HG03521 (cell line): ENCODE results near the gene GJA10.

Experiments
- ATAC-seq: cut with Tn5 transposase; IDR thresholded peaks from one replicate; pipeline ENCODE4 v1.9.1; 2021; ENCODE audit warnings: mild to moderate bottlenecking, moderate library complexity; ENCODE audit not compliant: unreplicated experiment

GJA10 gene

DNA sequence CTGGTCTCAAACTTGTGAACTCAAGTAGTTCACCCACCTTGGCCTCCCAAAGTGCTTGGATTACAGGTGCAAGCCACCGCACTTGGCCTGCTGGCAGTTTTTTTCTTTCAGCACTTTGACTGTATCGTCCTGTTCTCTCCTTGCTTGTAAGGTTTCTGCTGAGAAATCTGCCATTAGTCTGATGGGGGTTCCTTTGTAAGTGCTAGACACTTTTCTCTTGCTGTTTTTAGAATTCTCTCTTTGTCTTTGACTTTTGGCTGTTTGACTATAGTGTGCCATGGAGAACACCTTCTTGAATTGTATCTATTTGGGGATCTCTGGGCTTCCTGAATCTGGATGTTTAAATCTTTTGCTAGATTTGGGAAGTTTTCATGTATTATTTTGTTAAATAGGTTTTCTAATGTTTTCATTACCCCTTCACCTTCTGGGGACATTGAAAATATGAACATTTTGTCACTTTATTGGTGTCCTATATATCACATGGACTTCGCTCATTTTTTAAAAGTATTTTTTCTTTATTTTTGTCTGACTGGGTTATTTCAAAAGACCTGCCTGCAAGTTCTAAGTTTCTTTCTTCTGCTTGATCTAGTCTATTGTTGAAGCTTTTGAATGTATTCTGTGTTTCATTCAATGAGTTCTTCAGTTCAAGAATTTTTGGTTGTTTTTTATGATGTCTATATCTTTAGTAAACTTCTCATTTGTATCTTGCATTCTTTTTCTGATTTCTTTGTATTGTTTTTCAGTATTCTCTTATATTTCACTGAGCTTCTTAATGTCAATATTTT is 22.1 kb downstream of the GJA10 start:
- no peak for ATAC-seq

DNA sequence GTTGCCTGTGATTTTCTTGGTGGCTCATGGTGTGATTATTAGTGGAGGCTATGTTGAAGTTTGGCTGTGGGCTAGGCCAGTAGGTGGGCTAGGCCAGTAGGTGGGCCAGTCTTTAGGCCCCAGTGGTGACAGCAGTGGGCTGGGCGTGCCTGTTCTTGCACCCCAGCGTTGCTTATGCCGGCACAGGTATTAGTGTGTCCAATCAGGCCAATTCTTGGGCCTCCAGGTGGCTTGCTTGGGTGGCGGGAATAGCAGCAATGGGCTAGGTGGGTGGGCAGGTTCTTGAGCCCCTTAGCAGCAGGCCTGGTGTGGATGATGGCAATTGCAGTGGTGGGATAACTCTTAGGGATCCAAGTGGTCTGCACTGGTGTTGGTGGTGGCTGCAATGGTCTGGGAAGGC is 22.9 kb downstream of the GJA10 start:
- ATAC-seq: no peak

GRCh38 chr6:89917801-89918366 is 23.6 kb downstream of the GJA10 start:
- ATAC-seq: no peak

DNA sequence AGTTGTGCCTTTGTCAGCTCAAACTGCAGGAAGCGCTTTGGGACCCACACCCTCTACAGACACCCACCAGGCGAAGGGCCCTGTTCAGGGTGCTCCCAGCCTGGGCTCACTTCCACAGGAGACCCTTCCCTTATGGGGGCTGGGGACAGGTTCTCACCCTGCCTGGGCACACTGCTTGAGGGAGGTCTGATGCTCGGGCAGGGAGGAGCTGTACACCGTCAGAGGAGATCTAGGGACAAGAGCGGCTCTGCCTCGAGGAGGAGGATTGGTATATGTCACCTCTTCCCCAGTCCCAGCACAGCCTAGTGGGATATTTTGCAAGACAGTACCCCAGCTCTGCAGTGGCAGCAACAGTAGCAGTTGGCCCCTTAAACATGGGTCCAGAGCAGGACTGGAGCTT is 26.9 kb downstream of the GJA10 start:
- ATAC-seq: no peak

- ATAC-seq: no peak
Measured at GRCh38 chr6:89921691-89922090, 27.4 kb downstream of the GJA10 start.

DNA sequence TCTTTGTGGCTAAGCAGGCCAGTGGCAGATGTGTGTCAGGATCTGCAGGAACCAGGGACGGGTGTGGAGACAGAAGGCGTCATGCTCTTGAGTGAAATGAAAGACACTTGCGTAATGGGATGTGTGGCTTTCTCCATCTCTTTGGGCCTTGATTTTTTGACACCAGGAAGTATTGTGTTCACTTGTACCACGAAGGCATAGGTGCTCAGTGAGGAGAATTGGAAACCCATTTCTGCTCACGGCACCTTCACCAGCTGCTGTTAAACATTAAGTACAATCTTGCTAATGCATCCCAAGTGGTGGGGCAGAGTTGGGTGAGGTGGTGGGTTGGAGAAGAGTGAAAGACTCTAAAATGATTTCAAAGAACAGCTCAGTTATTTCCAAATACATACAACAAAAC is 30.0 kb downstream of the GJA10 start:
- no peak for ATAC-seq

- ATAC-seq: no peak
Measured at GRCh38 chr6:89925826-89926225, 31.6 kb downstream of the GJA10 start.

GRCh38 chr6:89927264-89927663 is 33.0 kb downstream of the GJA10 start:
- no peak for ATAC-seq

- ATAC-seq: no peak
Measured at GRCh38 chr6:89927791-89928550, 33.7 kb downstream of the GJA10 start.

GRCh38 chr6:89928604-89929003 is 34.3 kb downstream of the GJA10 start:
- ATAC-seq: no peak

- ATAC-seq: no peak
Measured at GRCh38 chr6:89930789-89931188, 36.5 kb downstream of the GJA10 start.

DNA sequence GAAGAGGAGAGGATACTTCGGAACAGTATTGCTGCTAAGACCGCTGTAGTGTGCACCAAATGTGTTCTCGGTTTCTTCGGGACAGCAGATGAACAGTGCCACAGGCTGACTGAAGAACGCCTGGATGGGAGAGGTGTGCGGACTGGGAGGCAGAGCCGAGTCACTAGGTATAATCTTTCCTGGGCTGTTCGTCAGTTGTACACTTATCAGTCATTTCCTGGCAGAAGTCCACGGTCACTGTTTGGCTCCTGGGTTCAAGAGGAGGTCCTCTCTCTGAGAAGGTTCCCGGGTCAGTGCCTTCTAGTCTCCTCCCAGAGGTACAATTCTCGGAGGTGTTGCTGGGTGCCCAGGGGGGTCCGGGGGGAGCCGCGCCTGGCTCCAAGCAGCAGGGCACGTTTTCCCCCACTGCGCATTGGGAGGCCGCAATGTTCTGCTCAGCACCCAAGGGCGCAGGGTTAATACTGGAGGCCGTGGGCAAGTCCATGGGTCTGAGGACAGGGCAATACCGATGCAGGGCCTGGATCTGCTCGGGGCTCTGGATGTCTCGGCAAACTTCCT is 38.1 kb downstream of the GJA10 start:
- ATAC-seq: no peak

GRCh38 chr6:89934685-89935366 is 40.6 kb downstream of the GJA10 start:
- ATAC-seq: no peak

- no peak for ATAC-seq
Measured at GRCh38 chr6:89936177-89936576, 41.9 kb downstream of the GJA10 start.

DNA sequence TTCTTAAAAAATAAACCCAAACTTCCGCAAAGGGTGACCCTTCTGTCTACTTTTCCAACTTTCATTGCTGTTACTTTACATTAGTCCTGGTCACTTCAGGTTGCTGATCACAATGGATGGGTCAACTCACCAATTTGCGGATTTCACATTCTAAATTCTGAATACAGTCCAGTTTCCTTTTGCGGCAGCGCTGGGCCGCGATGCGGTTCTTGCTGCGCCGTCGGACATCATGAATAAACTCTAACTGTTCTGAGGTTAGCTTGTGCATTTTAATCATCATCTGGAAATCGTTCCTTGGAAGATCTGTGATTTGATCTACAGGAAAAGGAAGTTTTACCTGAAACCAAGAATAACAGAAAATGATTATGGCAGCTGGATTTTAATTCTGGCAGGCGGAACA is 43.7 kb downstream of the GJA10 start:
- ATAC-seq: no peak

DNA sequence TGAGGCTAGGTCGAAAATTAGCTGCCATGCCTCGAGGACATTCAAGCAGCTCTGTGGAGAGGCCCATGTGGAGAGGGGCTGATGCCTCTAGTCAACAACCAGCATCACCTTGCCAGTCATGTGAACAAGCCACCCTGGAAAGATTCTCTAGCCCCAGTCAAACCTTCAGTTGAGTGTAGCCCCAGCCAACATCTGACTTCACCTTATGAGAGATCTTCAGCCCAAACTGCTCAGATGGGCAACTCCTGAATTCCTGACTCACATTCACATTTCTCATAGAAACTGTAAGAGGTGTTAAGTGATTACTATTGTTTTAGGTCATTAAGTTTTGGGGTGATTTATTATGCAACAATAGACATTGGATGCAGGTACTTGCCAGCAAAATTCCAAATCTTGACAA is 44.9 kb downstream of the GJA10 start:
- no peak for ATAC-seq

- no peak for ATAC-seq
Measured at GRCh38 chr6:89940225-89941027, 46.2 kb downstream of the GJA10 start.

DNA sequence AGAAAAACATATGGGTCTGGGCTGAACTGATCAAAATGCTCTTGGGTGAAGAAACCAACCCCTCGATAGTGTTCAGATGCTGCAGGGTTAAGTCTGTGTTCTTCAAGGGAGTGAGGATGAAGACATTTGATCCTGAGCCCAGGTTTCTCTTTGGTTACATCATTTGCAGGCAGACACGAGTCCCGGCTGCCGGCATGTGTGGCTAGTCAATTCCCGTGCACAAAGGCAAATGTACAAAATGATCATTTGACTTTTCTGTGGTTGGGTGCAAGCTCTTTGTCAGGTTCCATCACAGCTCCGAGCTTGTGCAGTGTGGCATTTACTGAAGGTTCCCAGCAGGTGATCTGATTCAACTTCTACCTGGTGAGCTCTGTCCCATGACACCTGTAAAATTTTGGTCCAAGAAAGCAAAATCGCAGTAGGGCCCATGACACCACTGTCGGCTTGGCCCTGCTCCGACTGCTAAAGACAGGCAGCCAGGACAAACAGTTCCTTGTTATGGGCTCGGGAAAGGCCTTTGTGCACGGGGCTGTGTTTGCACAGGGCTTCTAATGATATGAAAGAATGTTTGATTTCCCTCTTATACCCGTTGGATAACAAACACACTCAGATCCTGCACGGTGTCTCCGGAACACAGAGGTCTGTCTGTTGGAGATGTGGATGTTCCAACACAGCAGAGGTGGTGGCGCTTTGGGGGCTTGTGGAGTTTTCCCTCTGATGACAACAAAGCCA is 46.9 kb downstream of the GJA10 start:
- no peak for ATAC-seq

DNA sequence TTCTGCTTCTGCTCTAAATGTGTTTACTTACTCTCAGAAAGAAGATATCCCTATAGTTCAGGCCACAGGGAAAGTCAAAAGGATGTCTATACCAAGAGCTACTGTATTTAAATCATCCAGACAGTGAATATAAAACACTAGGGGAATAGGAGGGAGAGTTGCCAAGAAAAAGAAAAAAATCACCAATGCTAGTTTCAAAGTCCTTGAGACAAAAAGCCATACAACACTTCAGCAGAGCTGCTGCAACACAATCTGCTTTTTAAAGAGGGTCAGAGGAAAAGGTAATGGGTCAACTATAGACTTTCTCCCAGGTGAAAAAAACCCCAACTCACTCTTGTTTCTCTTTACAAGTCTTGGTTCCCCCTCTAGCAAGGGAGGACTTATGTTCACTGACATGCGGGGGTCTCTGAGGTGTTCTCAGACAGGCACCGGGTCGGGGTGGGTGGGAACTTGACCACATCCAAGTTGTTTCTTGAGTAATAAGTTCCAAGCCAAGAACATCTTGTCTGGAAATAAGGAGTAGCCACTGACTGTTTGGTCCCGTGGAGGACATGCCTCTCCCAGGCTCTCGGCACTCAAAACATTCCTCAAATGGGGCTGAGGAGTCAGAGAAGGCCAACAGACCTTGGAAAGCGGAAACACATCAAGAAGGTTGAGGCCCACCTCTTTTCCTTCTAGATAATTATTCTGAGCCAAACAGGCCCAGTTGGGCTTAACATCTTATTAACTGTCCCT is 47.7 kb downstream of the GJA10 start:
- no peak for ATAC-seq
